Fibroblast of lung (primary cell): Measurements from ENCODE around the gene ARPP19.

Experiments used
- CTCF ChIP-seq, 2 donors: IDR thresholded peaks in 1 of 2; conservative IDR thresholded peaks in 1 of 2; 1 replicate in 1 of 2; 2 replicates in 1 of 2; pipeline ENCODE4 v1.5.1; 2011 to 2012; ENCODE audit warnings: low read length in 2 of 2, control low read depth in 1 of 2, inconsistent platforms in 1 of 2, low read depth in 1 of 2, mild to moderate bottlenecking in 1 of 2
- EZH2 ChIP-seq: IDR thresholded peaks from 2 replicates; pipeline ENCODE4 v1.5.1; 2012; ENCODE audit warnings: low read length, control low read depth, mild to moderate bottlenecking; ENCODE audit errors: missing control alignments

- TF ChIP-seq CTCF (conservative IDR thresholded peaks at IDR 0.05 in 1 of 2, IDR thresholded peaks at IDR 0.05 in 1 of 2; ENCODE audit: low read depth in 1 of 2, low read length in 2 of 2) (no peak), EZH2 (no peak)
Measured at GRCh38 chr15:52529940-52530339, 38.9 kb downstream of the ARPP19 start.
